Measurements from ENCODE around the gene NTN3.

Gene NTN3

GRCh38 chr16:2470603-2471015 is 488 bp upstream of the NTN3 start:
- no peak overlapping the region for H3K4me3 ChIP-seq (ENCODE audit: low read depth, low read length)
- no peak for TF ChIP-seq CTCF (IDR thresholded peaks at IDR 0.05; ENCODE audit: low read depth, low read length)
- in situ Hi-C loops (cut with HindIII; ENCODE audit: low sequenced_read_pairs) = no loop called here
- DNase-seq (ENCODE audit: low read depth, low spot score) = no peak

- no peak for DNase-seq (ENCODE audit: low read depth, low spot score)
- TF ChIP-seq CTCF (IDR thresholded peaks at IDR 0.05; ENCODE audit: low read depth, low read length) = no peak
- no peak overlapping the region for H3K4me3 ChIP-seq (ENCODE audit: low read depth, low read length)
- in situ Hi-C loops (cut with HindIII; ENCODE audit: low sequenced_read_pairs) = no loop called here
These were observed 773 bp downstream of the NTN3 start for GRCh38 chr16:2471653-2472487.

- no peak overlapping the region for H3K4me3 ChIP-seq (ENCODE audit: low read depth, low read length)
- no peak for TF ChIP-seq CTCF (IDR thresholded peaks at IDR 0.05; ENCODE audit: low read depth, low read length)
- in situ Hi-C loops (cut with HindIII; ENCODE audit: low sequenced_read_pairs) = no loop called here
- no peak for DNase-seq (ENCODE audit: low read depth, low spot score)
These were observed 1.4 kb downstream of the NTN3 start for GRCh38 chr16:2472488-2472864.

GRCh38 chr16:2472885-2473445 is 1.9 kb downstream of the NTN3 start:
- in situ Hi-C loops (cut with HindIII; ENCODE audit: low sequenced_read_pairs) = no loop called here
- TF ChIP-seq CTCF (IDR thresholded peaks at IDR 0.05; ENCODE audit: low read depth, low read length) = no peak
- DNase-seq (ENCODE audit: low read depth, low spot score) = no peak
- H3K4me3 ChIP-seq (ENCODE audit: low read depth, low read length) = no peak overlapping the region

- in situ Hi-C loops (cut with HindIII; ENCODE audit: low sequenced_read_pairs) = no loop called here
- DNase-seq (ENCODE audit: low read depth, low spot score) = no peak
- no peak for TF ChIP-seq CTCF (IDR thresholded peaks at IDR 0.05; ENCODE audit: low read depth, low read length)
- no peak overlapping the region for H3K4me3 ChIP-seq (ENCODE audit: low read depth, low read length)
These were observed 2.4 kb downstream of the NTN3 start for GRCh38 chr16:2473446-2473926.

- peak overlapping the region; percentile 68 for H3K4me3 ChIP-seq (ENCODE audit: low read depth, low read length)
- in situ Hi-C loops (cut with HindIII; ENCODE audit: low sequenced_read_pairs) = no loop called here
- no peak for DNase-seq (ENCODE audit: low read depth, low spot score)
- peak; percentile 25 for TF ChIP-seq CTCF (IDR thresholded peaks at IDR 0.05; ENCODE audit: low read depth, low read length)
These were observed 3.1 kb downstream of the NTN3 start for GRCh38 chr16:2473999-2474876.

All from astrocyte of the spinal cord (primary cell).